Parathyroid adenoma (tissue), 2 donors: ENCODE measurements around the gene ZCCHC7.

ENCODE experiments used
- H2AFZ ChIP-seq: fragments of 300-600 bp; sonication (generic); one replicate; pipeline ENCODE4 v1.7.0; 2017; ENCODE audit warnings: antibody characterized with exemption, mild to moderate bottlenecking
- H3K27ac ChIP-seq: fragments of 300-600 bp; sonication (generic); one replicate; pipeline ENCODE4 v1.7.0; 2017
- H3K27me3 ChIP-seq: fragments of 300-600 bp; sonication (generic); one replicate; pipeline ENCODE4 v1.7.0; 2017; ENCODE audit warnings: low read length; ENCODE audit not compliant: control insufficient read depth, insufficient read depth
- H3K36me3 ChIP-seq: fragments of 300-600 bp; sonication (generic); one replicate; pipeline ENCODE4 v1.7.0; 2017; ENCODE audit warnings: low read length; ENCODE audit not compliant: control insufficient read depth, insufficient read depth
- H3K4me1 ChIP-seq: fragments of 300-600 bp; sonication (generic); one replicate; pipeline ENCODE4 v1.7.0; 2017; ENCODE audit warnings: control low read depth
- H3K4me2 ChIP-seq: fragments of 300-600 bp; sonication (generic); one replicate; pipeline ENCODE4 v1.7.0; 2017; ENCODE audit warnings: low read length
- H3K4me3 ChIP-seq: fragments of 300-600 bp; sonication (generic); one replicate; pipeline ENCODE4 v1.7.0; 2017; ENCODE audit warnings: low read depth, low read length
- H3K79me2 ChIP-seq: fragments of 300-600 bp; sonication (generic); one replicate; pipeline ENCODE4 v1.7.0; 2017; ENCODE audit warnings: control low read depth
- H3K9ac ChIP-seq: fragments of 300-600 bp; sonication (generic); one replicate; pipeline ENCODE4 v1.7.0; 2017; ENCODE audit warnings: mild to moderate bottlenecking
- H3K9me3 ChIP-seq: fragments of 300-600 bp; sonication (generic); one replicate; pipeline ENCODE4 v1.7.0; 2017; ENCODE audit warnings: low read length; ENCODE audit not compliant: control insufficient read depth
- CTCF ChIP-seq: fragments of 300-600 bp; sonication (generic); IDR thresholded peaks from one replicate; pipeline ENCODE4 v1.7.0; 2017; ENCODE audit warnings: antibody characterized with exemption, mild to moderate bottlenecking
- donor health status: primary hyperparathyroidism.

Gene ZCCHC7

GRCh38 chr9:37273595-37273994 is 153.2 kb downstream of the ZCCHC7 start:
- Histone ChIP-seq H2AFZ (no peak overlapping the region), H3K79me2 (no peaks in the 10 kb centered on the region), H3K4me2 (no peak overlapping the region), H3K9me3 (no peaks in the 10 kb centered on the region), H3K27ac (no peak overlapping the region), H3K4me1 (no peaks in the 10 kb centered on the region), H3K36me3 (no peaks in the 10 kb centered on the region), H3K27me3 (no peaks in the 10 kb centered on the region), H3K9ac (no peak overlapping the region), H3K4me3 (no peak overlapping the region)
- TF ChIP-seq CTCF = no peak

GRCh38 chr9:37281541-37281940 is 161.2 kb downstream of the ZCCHC7 start:
- H2AFZ ChIP-seq = no peak overlapping the region
- no peaks in the 10 kb centered on the region for H3K4me1 ChIP-seq
- no peak overlapping the region for H3K27ac ChIP-seq
- TF ChIP-seq CTCF = no peak
- H3K36me3 ChIP-seq = no peaks in the 10 kb centered on the region
- no peaks in the 10 kb centered on the region for H3K79me2 ChIP-seq
- no peak overlapping the region for H3K9ac ChIP-seq
- no peaks in the 10 kb centered on the region for H3K9me3 ChIP-seq
- no peak overlapping the region for H3K4me2 ChIP-seq
- H3K4me3 ChIP-seq = no peak overlapping the region
- no peaks in the 10 kb centered on the region for H3K27me3 ChIP-seq

- Histone ChIP-seq H3K27ac (no peak overlapping the region), H3K9me3 (no peaks in the 10 kb centered on the region), H3K9ac (no peak overlapping the region), H3K4me1 (no peaks in the 10 kb centered on the region), H3K36me3 (no peaks in the 10 kb centered on the region), H3K79me2 (no peaks in the 10 kb centered on the region), H3K4me2 (no peak overlapping the region), H3K27me3 (no peaks in the 10 kb centered on the region), H2AFZ (no peak overlapping the region), H3K4me3 (no peak overlapping the region)
- TF ChIP-seq CTCF = no peak
These were observed 163.5 kb downstream of the ZCCHC7 start for GRCh38 chr9:37283730-37284325.

GRCh38 chr9:37284636-37285035 is 164.3 kb downstream of the ZCCHC7 start:
- H3K27me3 ChIP-seq = no peaks in the 10 kb centered on the region
- H3K4me3 ChIP-seq = no peak overlapping the region
- H3K79me2 ChIP-seq = no peaks in the 10 kb centered on the region
- no peaks in the 10 kb centered on the region for H3K9me3 ChIP-seq
- no peak overlapping the region for H3K27ac ChIP-seq
- no peak for TF ChIP-seq CTCF
- H3K9ac ChIP-seq = no peak overlapping the region
- no peaks in the 10 kb centered on the region for H3K4me1 ChIP-seq
- no peaks in the 10 kb centered on the region for H3K36me3 ChIP-seq
- no peak overlapping the region for H2AFZ ChIP-seq
- no peak overlapping the region for H3K4me2 ChIP-seq

- no peak overlapping the region for H2AFZ ChIP-seq
- H3K36me3 ChIP-seq = no peaks in the 10 kb centered on the region
- no peaks in the 10 kb centered on the region for H3K9me3 ChIP-seq
- no peaks in the 10 kb centered on the region for H3K79me2 ChIP-seq
- no peak overlapping the region for H3K27ac ChIP-seq
- no peak overlapping the region for H3K4me3 ChIP-seq
- no peak for TF ChIP-seq CTCF
- no peaks in the 10 kb centered on the region for H3K4me1 ChIP-seq
- H3K27me3 ChIP-seq = no peaks in the 10 kb centered on the region
- H3K4me2 ChIP-seq = no peak overlapping the region
- no peak overlapping the region for H3K9ac ChIP-seq
These were observed 166.3 kb downstream of the ZCCHC7 start for GRCh38 chr9:37286530-37287175.
